Posterior vena cava (tissue), 2 donors: ENCODE results near the gene POLD3. TPM values are rescaled to one million over a fixed set of nuclear protein-coding genes. Genes with fewer than 3 reads are reported as not detected.

Experiments
- DNase-seq: peaks from one replicate; pipeline ENCODE4 v3.0.0-alpha.2; 2020; ENCODE audit warnings: low spot score
- intact Hi-C, 2 donors: fragments of 100-400 bp; cut with DNase I; formaldehyde crosslinking; loops; one replicate each; pipeline versions ENCODE4 v1.14.1 to v1.14.2; 2022 to 2023
- long read RNA-seq, 2 donors: library from polyadenylated mRNA; unstranded; transcript quantifications; one replicate each; pipeline ENCODE4 v2.0.0, GENCODE V29; 2020 to 2021
- total RNA-seq, 2 donors: library from RNA; stranded (reverse); fragmentation: NEBNext Ultra II Directional; extraction: Animal tissue kit (Norgen Biotek cat#: 25700); gene quantifications; one replicate each; pipeline ENCODE4 v1.2.1, GENCODE V29; 2021
- donor health status: DM: yes; HTN: yes; CAD: no.
- donor health status: DM: yes; HTN: yes; CAD: no.

Gene POLD3, protein sequence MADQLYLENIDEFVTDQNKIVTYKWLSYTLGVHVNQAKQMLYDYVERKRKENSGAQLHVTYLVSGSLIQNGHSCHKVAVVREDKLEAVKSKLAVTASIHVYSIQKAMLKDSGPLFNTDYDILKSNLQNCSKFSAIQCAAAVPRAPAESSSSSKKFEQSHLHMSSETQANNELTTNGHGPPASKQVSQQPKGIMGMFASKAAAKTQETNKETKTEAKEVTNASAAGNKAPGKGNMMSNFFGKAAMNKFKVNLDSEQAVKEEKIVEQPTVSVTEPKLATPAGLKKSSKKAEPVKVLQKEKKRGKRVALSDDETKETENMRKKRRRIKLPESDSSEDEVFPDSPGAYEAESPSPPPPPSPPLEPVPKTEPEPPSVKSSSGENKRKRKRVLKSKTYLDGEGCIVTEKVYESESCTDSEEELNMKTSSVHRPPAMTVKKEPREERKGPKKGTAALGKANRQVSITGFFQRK
- 10 to 100 TPM; 15.2 to 16.1 TPM for total RNA-seq
- long read RNA-seq, donor 1, transcript POLD3-201 (12 exons, 3,821 nt): major isoform, 5 of 8 reads
- long read RNA-seq, donor 1, partial matches to known transcripts: 2 of 8 reads
- long read RNA-seq, donor 1, other reads (novel, unspliced or antisense): 1 of 8 reads
- long read RNA-seq, donor 2, partial matches to known transcripts: 9 of 14 reads
- long read RNA-seq, donor 2, other reads (novel, unspliced or antisense): 2 of 14 reads

DNA sequence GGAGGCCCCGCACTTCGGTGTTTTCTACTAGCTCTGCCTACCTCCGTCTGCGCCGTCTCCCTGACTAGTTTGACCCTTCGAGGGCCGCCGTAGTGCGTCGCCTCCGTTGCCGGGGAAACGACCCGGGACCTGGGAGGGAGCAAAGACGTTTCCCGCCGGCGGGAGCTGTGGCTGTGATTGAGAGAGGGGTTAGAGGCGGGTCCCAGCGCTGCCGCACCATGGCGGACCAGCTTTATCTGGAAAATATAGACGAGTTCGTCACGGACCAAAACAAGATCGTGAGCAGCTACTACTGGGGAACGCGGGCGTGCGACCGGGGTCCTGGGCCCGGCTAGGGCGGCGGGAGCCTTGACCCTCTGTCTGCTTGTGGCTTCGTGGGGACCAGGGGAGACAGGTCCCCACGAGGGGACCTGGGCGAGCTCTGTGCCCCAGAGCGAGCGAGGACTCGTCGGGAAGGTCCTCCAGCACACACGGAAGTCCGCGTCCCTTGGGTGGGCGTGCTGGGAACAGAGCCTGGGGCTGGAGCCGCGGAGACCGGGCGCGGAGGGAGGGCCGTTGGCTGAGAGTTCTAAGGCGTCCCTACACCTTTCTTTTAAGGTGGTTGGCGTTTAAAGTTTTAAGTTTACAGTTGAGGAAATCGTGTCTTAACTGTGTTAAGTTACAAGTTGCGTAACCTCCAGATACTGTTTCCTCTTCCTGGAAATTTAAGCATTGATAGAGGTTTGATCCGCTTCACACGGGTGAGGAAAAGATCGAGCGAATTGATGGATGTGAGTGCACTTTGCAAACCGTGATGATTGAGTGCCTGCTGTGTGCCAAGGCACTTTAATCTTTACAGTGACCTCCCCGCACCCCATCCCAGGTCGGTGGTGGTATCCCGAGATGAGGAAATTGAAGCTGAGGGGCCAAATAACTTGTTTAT is at the start of gene POLD3:
POLD3 (plus strand) TSS at position 142 of the 922 bp plus-strand sequence; CDS start at position 219, 77 bp downstream.
- intact Hi-C loops: no loop called here
- DNase-seq: peak; percentile 99

DNA sequence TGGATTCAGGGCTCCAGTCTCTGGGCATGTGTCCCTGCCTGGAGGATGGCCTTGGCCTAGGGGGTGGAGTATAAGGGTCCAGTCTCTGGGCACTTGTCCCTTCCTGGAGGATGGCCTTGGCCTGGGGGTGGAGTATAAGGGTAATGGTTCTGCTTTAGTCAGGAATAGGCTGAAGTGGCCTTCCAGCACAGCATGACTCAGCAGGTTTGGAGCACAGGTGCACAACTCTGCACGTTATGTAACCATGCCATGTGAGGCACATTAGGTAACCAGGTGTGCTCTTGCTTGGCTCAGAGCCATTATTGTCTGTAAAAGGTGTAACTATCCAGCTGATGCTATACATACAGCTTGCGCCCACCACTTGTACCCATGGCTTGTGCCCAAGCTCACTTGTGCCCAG is 48.4 kb upstream of the POLD3 start:
- DNase-seq: no peak
- intact Hi-C loops: no loop called here

DNA sequence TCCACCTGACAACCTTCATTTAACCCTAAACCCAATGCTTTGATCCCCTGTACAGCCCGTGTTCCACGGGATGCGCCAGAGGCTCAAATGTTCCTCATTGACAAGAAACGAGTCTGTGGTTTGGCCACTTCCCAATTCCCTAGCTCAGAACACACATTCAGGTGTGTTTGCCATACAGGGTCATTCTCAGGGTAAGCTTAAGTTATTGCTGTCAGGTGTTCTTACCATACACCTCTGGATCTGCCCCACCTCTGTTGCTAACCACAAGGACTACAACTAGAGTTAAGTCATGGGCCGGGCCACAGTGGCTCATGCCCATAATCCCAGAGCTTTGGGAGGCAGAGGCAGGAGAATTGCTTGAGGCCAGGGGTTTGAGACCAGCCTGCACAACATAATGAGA is 45.6 kb upstream of the POLD3 start:
- intact Hi-C loops: no loop called here
- DNase-seq: no peak

DNA sequence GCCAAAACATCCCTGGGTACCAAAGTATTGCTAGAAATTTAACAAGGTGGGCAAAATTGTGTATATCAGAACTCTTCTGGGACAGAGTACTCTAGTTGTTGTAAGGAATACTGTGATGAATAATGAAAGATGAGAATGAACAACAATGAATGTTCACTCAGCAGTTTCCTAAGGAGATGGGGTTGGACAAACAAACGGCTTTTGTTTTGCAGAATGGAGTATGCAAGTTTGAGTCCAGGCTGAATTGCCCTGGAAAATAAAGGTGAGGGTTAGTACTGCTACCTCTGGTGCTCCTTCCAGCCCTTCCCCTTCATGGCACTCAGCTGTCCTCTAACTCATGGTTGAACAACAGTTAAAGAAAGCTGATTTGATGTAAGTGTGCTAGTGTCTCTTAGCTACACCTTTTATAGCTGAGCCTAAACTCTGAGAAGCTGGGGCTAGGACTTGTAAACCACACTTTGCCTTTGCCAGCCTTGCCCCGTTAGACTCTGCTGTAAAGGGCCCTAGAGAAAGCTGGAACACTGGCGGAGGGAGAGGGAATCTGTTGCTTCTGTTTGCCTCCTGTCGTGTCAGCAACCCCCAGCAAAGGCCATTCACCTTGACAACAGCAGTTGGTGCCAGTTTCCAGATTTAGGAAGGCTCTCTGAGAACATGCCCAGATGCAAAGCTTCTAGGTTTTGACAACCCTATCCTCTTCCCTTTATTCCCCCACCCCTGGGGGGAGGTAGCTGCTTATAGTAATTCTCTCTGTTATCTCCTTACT is 41.2 kb upstream of the POLD3 start:
- no peak for DNase-seq
- intact Hi-C loops: no loop called here

DNA sequence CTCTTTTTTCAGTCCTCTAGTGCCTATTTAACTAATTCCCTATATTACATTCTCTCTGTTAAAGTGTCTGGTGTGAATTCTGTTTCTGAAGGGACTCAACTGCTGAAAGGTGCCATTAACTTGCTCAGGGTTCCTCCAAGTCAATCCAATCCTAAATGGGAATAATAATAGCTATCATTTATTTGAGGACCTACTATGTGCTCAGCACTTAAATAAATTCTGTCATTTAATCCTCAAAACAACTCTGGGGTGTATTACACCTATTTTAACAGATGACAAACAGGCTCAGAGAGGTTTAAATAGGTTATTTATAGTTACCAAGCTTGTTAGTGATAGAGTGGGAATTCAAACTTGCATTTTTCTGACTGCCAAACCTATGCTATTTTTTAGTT is 40.6 kb upstream of the POLD3 start:
- no peak for DNase-seq
- intact Hi-C loops: no loop called here

DNA sequence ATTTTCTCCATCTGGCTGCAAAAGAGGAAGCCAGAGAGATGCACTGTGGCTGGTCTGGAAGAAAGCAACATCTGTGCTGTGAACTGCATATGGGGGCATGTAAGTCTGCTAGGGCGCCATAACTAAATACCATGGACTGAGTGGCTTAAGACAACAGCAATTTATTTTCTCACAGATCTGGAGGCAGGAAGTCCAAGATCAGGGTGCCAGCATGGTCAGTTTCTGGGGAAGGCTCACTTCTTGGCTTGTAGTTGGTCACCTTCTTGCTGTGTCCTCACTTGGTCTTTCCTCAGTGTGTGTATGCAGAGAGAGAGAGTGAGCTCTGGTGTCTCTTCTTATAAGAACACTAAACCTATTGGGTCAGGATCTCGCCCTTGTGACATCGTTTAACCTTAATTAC is 34.9 kb upstream of the POLD3 start:
- intact Hi-C loops: no loop called here
- no peak for DNase-seq

DNA sequence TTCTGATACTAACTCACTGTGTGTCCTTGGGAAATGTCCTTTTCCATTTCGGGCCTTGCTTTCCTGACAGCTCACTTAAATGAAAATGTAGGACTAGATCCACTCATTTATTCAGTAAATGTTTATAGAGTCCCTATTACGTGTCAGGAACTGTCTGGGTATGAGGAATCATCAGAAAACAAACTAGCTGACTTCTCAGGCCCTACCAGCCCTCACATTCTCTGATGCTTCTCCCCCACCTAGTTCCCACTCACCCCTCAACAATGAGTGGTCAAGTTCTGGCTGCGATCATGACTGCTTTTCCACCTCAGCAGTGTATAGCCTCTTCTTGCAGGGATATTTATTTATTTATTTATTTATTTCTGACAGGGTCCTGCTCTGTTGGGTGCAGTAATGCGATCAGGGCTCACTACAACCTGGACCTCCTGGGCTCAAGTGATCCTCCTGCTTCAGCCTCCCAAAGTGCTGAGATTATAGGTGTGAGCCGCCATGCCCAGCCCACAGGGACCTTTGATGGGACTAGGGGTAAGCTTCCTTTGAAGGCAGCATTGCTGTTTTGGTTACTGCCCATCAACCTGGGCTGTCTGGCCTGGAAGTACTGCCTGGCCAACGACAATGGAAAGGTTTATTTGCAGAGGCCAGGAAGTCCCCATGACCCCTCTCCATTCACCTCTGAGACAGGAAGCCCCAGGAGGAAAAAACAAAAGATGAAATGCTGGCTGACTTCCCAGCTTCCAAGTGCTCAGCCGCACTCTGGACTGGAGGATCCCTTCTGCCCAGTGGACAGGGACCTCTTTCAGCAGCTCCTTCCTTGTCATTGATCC is 33.1 kb upstream of the POLD3 start:
- intact Hi-C loops: no loop called here
- DNase-seq: no peak

DNA sequence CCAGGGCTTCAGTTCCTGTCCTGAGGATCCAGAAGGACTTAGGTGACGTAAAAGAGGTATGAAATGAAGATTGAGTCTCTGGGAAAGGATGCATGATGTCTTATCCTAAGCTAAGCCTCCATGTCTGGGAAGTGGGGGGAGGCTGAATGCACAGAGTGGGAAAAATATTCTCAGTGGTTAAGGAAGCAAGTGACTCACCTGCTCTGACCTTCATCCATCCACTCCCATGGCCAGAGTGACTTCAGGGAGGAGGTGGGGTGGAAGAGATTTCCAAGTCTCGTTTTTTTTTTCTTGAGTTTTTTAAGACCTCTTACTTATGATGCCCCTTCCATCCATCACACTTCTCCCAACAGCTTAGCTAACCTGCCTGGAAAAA is 32.5 kb upstream of the POLD3 start:
- intact Hi-C loops: no loop called here
- no peak for DNase-seq

DNA sequence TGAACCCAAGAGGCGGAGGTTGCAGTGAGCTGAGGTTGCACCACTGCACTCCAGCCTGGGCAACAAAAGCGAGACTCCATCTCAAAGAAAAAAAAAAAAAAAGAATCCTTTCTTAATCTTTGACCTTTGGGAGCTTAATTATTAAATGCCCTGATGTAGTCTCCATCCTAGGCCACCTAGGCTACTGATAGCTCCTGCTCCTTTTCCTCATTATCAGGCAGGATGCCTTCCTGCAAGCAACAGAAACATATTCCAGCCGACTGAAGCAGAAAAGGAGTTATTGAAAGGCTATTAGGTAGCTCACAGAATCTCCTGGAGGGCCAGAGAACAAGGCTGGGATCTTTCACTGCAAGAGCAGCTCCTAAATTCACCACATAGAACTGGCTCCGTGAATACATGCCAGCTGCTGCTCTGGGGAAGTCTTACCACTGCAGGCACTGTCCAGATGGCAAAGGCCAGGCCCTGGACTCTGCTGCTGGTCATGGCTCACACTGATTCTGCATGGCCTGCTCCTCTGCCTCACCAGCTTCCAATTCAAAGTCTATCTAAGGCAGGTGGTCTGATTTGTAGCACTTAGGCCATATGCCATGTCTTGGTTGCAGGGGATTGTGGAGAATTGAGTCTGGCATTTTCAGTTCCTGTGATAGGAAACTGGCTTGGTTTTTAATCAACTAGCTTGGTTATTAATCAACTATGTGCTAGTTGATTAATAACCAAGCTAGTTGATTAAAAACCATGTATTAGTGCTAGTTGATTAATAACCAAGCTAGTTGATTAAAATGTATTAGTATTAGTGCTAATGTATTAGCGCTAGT is 26.0 kb upstream of the POLD3 start:
- intact Hi-C loops: no loop called here
- DNase-seq: no peak

DNA sequence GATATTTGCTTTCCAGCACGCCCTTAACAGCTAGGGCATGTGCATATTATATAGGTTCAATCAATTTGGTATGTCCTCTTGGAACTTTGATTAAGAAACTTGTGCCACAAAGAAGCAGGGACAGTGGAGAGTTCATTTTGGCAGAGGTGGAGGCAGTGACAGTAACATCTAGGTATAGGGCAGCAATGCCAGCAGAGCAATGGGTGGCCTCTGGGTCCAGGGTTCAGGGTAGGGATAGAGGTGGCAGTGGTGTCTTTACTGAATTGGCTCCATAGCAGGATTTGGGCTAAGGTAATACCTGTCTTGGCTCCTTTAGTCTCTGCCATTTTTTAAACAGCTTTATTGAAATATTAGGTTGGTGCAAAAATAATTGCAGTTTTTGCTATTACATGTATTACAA is 24.4 kb upstream of the POLD3 start:
- intact Hi-C loops: no loop called here

DNA sequence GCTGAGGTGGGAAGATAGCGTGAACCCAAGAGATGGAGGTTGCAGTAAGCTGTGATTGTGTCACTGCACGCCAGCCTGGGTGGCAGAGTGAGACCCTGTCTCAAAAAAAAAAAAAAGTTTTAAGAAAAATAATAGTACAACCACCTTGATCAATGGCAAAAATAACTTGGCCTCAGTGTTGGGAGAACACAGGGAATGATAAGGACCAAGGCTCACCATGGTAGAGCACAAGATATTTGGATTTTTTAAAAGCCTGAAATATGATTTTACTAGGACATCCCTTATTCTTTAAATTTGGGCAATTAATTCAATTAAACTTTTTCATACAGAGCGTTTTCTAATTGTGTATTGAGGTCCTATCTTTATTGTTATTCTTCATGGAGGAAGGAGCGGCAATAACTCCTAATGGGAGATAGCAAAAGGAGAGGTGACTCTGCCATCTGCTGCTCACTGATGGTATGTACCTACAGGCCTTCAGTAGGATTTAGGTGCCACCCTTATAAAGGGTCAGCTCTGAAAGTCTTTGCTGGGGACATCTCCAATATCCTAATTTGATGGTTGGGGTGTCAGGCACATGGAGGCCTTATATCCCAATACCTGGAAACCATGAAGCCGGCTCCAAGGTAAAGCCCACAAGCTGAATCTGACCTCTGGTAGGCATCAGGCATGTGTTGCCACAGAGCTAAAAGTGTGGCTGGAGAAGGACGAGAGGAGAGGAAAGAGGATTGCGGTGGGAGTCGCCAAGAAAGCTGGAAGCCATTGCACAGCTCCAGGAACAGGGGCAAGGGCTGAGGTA is 21.9 kb upstream of the POLD3 start:
- intact Hi-C loops: loop anchor here (5.0 kb wide), 1 partner anchor 118 kb away; no protein-coding TSS in a partner anchor
- no peak for DNase-seq

More for the DNA sequence above, 24.4 kb upstream of the POLD3 start:
- no peak for DNase-seq

DNA sequence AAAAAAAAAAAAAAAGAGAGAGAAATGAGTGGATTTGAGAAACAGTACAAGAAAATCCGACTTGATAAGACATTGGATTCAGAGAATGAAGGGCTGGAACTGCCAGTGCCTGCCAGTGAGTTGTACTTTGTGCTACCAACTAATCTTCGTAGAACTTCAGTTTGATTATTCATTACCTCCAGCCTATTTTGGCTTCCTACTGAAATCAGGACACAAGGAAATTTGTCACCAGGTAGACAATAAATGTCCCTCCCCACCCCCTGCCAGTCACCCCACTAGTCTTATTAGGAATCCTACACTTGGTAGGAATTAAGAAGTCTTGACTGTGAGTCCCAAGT is 21.4 kb upstream of the POLD3 start:
- no peak for DNase-seq
- intact Hi-C loops: loop anchor here (5.0 kb wide), 1 partner anchor 119 kb away; no protein-coding TSS in a partner anchor

DNA sequence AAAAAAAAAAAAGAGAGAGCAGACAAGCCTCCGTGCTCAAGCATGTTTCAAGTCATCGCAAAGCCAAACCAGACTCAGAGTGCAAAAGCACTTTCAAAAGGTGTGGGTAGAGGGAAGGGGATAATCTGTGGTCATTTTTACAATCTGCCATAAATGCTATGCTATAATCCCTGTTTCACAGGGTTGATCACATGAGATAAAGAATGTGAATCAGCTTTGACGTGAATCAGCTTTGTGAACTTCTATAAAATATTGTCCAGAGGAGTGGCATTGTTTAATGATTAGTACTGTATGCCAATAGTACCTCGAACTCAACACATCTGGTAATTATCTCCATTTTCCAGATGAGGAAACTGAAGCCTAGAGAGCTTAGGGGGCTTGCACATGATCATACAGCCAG is 20.0 kb upstream of the POLD3 start:
- no peak for DNase-seq
- intact Hi-C loops: loop anchor here (5.0 kb wide), 1 partner anchor 120 kb away; no protein-coding TSS in a partner anchor

DNA sequence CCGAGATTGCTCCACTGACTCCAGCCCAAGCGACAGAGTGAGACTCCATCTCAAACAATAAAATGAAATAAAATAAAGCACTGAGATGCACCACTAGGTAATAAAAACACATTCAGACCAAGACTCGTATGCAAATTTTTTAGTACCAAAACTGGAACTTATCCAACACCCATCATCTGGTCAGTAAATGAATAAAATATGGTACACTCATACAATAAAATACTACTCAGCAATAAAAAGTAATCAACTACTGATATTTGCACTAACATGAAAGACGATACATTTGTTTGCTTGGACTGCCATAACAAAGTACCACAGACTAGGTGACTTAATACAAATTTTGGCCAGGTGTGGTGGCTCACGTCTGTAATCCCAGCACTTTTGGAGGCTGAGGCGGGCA is 17.8 kb upstream of the POLD3 start:
- intact Hi-C loops: loop anchor here (5.0 kb wide), 1 partner anchor 122 kb away; no protein-coding TSS in a partner anchor
- DNase-seq: no peak

DNA sequence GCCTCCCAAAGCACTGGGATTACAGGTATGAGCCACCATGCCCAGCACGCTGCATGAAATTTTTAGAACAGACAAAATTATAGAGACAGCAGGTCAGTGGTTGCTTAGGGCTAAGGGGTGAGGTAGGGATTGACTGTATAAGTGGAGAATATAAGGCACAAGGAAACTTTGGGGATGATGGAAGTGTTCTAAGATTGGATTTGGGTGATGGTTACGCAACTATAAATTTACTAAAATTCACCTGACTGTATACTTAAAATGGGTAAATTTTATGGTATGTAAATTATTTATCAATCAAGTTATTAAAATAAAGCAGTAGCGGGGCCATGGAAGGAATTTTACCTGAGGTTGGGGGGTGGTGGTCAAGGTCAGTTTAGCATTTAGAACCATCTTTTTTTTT is 16.4 kb upstream of the POLD3 start:
- DNase-seq: no peak
- intact Hi-C loops: no loop called here

DNA sequence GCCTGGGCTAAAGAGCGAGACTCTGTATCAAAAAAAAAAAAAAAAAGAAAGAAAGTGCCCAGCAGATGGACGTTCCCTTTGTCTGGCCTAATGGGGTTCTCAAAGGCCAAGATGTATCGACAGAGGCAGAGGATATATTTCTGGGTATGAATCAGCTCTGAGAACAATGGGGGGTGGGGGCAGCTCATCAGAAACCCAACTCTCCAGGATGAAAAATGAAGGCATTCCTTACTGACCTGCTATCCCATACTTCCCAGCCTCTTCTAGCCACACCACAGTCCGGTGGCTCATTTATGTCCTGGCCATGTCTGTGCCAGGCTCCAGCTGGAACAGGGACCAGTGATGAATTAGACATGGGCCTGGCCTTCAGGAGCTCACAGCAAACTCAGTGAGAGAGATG is 15.2 kb upstream of the POLD3 start:
- DNase-seq: no peak
- intact Hi-C loops: no loop called here
